Measurements from ENCODE around the gene PHF13. TPM values are rescaled to one million over a fixed set of nuclear protein-coding genes. Genes with fewer than 3 reads are reported as not detected.
A peak's percentile ranks its signal among the peaks of the same experiment; 100 is the strongest.

The PHF13 gene
- total RNA-seq, result 10 to 100 TPM; 19.8 to 22.8 (median 20.5) TPM

DNA sequence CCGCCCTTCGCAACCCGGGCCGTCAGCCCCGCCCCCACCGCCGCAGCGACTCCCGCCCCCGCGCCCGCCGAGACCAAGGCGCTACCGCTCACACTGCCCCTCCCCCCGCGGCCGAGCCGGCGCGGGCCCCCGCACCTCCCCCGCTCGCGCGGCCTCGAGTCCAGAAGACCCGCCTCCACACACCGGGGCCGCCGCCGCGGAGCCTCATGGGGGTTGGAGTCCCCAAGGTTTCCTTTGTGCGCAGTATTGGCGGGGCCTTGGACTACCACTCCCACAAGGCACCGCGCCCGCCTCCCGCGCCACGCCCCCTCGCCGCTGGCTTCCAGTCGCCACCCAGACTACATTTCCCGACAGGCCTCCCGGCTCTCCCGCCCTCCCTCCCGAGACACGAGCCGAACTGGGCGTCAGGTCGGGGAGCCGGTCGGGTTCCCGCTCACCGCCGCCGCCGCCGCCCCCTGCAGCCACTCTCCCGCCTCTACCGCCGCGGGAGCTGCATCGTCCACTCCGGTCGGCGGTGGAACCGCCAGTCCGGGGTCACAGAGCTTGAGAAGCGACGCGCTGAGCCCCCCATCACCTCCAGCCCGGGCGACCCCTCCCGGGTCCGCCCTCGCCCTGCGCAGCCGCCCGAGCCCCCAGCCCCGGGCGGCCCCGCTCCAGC is at the start of gene PHF13:
Gene PHF13, plus strand, starts transcription at position 371 of the 658 bp plus-strand sequence. CDS start 336 bp downstream, outside the sequence.
- no peaks in the 10 kb centered on the region for H3K9me3 ChIP-seq
- no CpG with 5 or more reads among the region's 84 CpGs for WGBS, 2 donors (ENCODE audit: low coverage in 1 of 2)
- H3K27me3 ChIP-seq, result no peaks in the 10 kb centered on the region
- peak; percentile 97 for ATAC-seq
- peaks cover 0 to 70% (median 11%) of the 10 kb centered on the region in 3 donors for H3K4me1 ChIP-seq
- H3K4me3 ChIP-seq, result peak within 1 kb of the TSS; percentile 83 to 89
- peak; percentile 74 for TF ChIP-seq POLR2AphosphoS5 (IDR thresholded peaks at IDR 0.05)
- peak; percentile 58 to 72 for TF ChIP-seq POLR2A (IDR thresholded peaks at IDR 0.05)
- no peak for TF ChIP-seq EP300 (IDR thresholded peaks at IDR 0.05)
- TF ChIP-seq, protein P1, sequence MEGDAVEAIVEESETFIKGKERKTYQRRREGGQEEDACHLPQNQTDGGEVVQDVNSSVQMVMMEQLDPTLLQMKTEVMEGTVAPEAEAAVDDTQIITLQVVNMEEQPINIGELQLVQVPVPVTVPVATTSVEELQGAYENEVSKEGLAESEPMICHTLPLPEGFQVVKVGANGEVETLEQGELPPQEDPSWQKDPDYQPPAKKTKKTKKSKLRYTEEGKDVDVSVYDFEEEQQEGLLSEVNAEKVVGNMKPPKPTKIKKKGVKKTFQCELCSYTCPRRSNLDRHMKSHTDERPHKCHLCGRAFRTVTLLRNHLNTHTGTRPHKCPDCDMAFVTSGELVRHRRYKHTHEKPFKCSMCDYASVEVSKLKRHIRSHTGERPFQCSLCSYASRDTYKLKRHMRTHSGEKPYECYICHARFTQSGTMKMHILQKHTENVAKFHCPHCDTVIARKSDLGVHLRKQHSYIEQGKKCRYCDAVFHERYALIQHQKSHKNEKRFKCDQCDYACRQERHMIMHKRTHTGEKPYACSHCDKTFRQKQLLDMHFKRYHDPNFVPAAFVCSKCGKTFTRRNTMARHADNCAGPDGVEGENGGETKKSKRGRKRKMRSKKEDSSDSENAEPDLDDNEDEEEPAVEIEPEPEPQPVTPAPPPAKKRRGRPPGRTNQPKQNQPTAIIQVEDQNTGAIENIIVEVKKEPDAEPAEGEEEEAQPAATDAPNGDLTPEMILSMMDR (IDR thresholded peaks at IDR 0.05), result peak in 1 of 4 experiments; percentile 15
- peaks cover 0 to 14% of the 10 kb centered on the region in 2 donors for H3K36me3 ChIP-seq
- H3K27ac ChIP-seq, result peak within 1 kb of the TSS; percentile 90 to 99 (median 97)

DNA sequence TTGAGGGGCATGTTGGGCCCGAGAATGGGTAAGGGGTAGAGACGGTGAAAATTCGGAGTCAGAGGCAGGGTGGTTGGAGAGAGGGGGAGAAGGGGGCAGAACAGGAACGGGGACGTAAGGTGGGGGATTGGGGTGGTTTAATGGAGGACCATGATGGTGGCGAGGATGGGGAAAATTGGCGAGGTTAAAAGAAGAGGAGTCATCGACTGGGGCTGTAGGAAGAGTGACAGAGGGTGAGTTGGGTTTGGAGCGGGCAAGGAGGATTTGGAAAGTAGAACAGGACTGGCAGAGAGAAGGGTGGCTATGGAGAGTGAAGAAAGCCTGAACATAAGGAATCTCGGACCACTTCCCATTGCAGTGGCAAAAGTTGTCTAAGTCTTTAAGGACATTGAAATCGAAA is 44.5 kb upstream of the PHF13 start:
- no peak for ATAC-seq
- Histone ChIP-seq H3K27ac (no peak overlapping the region), H3K4me3 (no peak overlapping the region), H3K4me1 (no peaks in the 10 kb centered on the region), H3K27me3 (peaks cover 9% of the 10 kb centered on the region), H3K36me3 (no peaks in the 10 kb centered on the region), H3K9me3 (peaks cover 0 to 9% (median 0%) of the 10 kb centered on the region in 3 donors)
- TF ChIP-seq POLR2AphosphoS5 (IDR thresholded peaks at IDR 0.05) (no peak), POLR2A (IDR thresholded peaks at IDR 0.05) (no peak), EP300 (IDR thresholded peaks at IDR 0.05) (no peak)
- TF ChIP-seq, protein P1 (IDR thresholded peaks at IDR 0.05), result no peak
- 87 to 93% methylated on average over 5 to 11 of the region's 11 CpGs for WGBS, 2 donors (ENCODE audit: low coverage in 1 of 2)

DNA sequence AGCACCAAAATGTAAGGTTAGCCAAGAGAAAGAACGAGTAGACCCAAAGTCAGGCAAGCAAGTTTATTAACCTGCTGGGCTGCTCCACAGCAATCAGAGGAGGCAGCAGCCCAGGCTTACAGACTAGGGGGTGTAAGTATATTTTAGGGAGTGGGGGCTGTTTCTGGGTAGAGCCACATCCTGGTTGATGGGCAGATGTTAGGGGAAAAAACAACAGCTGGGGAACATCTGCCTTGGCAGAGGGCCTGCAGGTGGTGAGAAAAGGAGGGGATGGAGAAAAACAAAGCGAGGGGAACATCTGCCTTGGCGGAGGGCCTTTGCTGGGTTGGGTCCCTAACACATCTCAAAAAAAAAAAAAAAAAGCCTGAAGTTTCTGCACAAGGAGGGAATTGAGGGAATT is 43.4 kb upstream of the PHF13 start:
- peaks cover 0 to 9% (median 0%) of the 10 kb centered on the region in 3 donors for H3K9me3 ChIP-seq
- no peak for TF ChIP-seq POLR2A (IDR thresholded peaks at IDR 0.05)
- H3K4me1 ChIP-seq, result no peaks in the 10 kb centered on the region
- H3K36me3 ChIP-seq, result no peaks in the 10 kb centered on the region
- H3K27me3 ChIP-seq, result peaks cover 9% of the 10 kb centered on the region
- H3K4me3 ChIP-seq, result no peak overlapping the region
- H3K27ac ChIP-seq, result no peak overlapping the region
- 31 to 43% methylated on average over 3 of the region's 3 CpGs for WGBS, 2 donors (ENCODE audit: low coverage in 1 of 2)
- no peak for ATAC-seq

DNA sequence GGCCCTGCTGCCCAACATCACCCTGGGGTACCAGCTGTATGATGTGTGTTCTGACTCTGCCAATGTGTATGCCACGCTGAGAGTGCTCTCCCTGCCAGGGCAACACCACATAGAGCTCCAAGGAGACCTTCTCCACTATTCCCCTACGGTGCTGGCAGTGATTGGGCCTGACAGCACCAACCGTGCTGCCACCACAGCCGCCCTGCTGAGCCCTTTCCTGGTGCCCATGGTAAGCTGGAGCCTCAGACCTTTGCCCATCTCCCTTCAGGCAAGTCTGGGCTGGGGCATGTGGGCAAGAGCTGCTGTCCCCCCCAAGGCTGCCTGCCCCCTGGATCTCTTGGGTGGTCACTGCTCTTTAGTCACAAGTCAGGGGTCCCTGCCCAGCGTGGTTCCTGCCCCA is 42.5 kb upstream of the PHF13 start:
- ATAC-seq, result no peak
- 75% methylated on average over 4 of the region's 5 CpGs; no CpG with 5 or more reads in 1 of the 2 donors for WGBS, 2 donors (ENCODE audit: low coverage in 1 of 2)

DNA sequence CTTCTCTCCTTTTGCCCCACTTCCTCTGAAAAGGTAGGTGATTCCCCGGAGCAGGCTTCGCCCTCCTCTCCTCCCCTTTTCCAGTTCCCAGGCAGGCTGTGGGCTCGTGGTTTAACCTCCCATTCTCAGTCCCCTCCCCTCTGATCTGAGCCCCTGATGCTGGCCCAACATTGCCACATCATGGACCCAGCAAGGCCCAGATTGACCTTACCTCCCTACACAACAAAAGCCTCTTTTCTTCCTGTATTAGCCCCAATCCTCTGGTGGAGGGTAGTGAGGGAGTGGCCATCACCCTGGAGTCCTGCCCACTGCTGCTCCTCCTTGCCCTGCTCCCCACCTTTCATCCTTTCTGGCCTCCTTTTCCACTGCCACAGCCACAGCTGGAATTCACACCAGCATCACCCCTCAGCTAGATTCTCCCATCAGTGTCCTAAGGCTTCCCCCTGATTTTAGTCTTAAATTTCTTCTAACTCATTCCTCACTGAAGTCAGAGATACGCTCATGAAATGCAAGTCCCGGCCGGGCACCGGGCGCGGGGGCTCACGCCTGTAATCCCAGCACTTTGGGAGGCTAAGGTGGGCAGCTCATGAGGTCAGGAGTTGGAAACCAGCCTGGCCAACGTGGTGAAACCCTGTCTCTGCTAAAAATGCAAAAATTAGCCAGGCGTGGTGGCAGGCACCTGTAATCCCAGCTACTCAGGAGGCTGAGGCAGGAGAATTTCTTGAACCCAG is 40.7 kb upstream of the PHF13 start:
- Histone ChIP-seq H3K4me3 (no peak overlapping the region), H3K4me1 (no peaks in the 10 kb centered on the region), H3K36me3 (no peaks in the 10 kb centered on the region), H3K27ac (no peak overlapping the region), H3K9me3 (peaks cover 0 to 9% (median 0%) of the 10 kb centered on the region in 3 donors), H3K27me3 (no peaks in the 10 kb centered on the region)
- ATAC-seq, result no peak
- 39 to 57% methylated on average over 3 to 4 of the region's 12 CpGs for WGBS, 2 donors (ENCODE audit: low coverage in 1 of 2)
- no peak for TF ChIP-seq POLR2AphosphoS5 (IDR thresholded peaks at IDR 0.05)
- TF ChIP-seq EP300 (IDR thresholded peaks at IDR 0.05), result no peak
- TF ChIP-seq, protein P1 (IDR thresholded peaks at IDR 0.05), result no peak
- no peak for TF ChIP-seq POLR2A (IDR thresholded peaks at IDR 0.05)

More for the DNA sequence above, 42.5 kb upstream of the PHF13 start:
- TF ChIP-seq POLR2AphosphoS5 (IDR thresholded peaks at IDR 0.05) (no peak), EP300 (IDR thresholded peaks at IDR 0.05) (no peak)
- TF ChIP-seq, protein P1 (IDR thresholded peaks at IDR 0.05), result no peak
- Histone ChIP-seq H3K27me3 (peaks cover under 1% of the 10 kb centered on the region), H3K4me1 (no peaks in the 10 kb centered on the region), H3K27ac (no peak overlapping the region), H3K9me3 (peaks cover 0 to 9% (median 0%) of the 10 kb centered on the region in 3 donors), H3K36me3 (no peaks in the 10 kb centered on the region), H3K4me3 (no peak overlapping the region)

Data from gastroesophageal sphincter (tissue), 4 donors.